Omental fat pad (tissue), 4 donors: ENCODE measurements around the gene SSH2. TPM values are rescaled to one million over a fixed set of nuclear protein-coding genes. Genes with fewer than 3 reads are reported as not detected.

Experiments used
- ATAC-seq: fragments of 150-250 bp; one replicate; pipeline ENCODE4 v1.9.1; 2016; ENCODE audit warnings: mild to moderate bottlenecking, moderate library complexity; ENCODE audit not compliant: low FRiP score
- DNase-seq: peaks from one replicate; pipeline ENCODE4 v3.0.0-alpha.2; 2019; ENCODE audit warnings: low spot score
- total RNA-seq, 4 donors: library from RNA; depleted of rRNA; stranded (reverse); fragments of >200 nt; gene quantifications; one replicate each; pipeline ENCODE4 v1.1.0, GENCODE V29; 2016
- TF ChIP-seq, protein P1 (sequence below), 3 donors: fragments of 450-650 bp; IDR thresholded peaks; one replicate each; pipeline ENCODE4 v1.5.1; 2016 to 2017; ENCODE audit warnings: antibody characterized with exemption in 3 of 3, mild to moderate bottlenecking in 3 of 3, moderate library complexity in 2 of 3

Gene SSH2
- total RNA-seq, 4 donors from 2014 or later: 25.1 to 88.0 (median 35.8) TPM

DNA sequence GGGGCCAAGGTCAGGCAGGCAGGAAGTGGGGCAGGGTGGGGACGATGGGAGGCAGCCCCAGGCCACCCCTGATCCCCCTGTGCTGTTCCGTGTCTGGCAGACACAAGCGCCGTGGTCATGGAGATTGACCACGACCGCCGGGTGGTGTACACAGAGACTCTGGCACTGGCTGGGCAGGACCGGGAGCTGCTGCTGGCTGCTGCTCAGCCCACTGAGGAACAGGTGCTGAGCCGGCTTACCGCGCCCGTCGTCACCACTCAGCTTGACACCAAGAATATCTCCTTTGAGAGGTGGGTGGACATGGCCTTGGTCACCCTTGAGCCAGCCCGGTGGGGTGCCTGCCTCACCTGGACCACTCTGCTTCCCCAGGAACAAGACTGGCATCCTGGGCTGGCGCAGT is 321.0 kb downstream of the SSH2 start:
- DNase-seq: no peak
- TF ChIP-seq, protein P1, sequence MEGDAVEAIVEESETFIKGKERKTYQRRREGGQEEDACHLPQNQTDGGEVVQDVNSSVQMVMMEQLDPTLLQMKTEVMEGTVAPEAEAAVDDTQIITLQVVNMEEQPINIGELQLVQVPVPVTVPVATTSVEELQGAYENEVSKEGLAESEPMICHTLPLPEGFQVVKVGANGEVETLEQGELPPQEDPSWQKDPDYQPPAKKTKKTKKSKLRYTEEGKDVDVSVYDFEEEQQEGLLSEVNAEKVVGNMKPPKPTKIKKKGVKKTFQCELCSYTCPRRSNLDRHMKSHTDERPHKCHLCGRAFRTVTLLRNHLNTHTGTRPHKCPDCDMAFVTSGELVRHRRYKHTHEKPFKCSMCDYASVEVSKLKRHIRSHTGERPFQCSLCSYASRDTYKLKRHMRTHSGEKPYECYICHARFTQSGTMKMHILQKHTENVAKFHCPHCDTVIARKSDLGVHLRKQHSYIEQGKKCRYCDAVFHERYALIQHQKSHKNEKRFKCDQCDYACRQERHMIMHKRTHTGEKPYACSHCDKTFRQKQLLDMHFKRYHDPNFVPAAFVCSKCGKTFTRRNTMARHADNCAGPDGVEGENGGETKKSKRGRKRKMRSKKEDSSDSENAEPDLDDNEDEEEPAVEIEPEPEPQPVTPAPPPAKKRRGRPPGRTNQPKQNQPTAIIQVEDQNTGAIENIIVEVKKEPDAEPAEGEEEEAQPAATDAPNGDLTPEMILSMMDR (IDR thresholded peaks at IDR 0.05): no peak
- no peak for ATAC-seq

DNA sequence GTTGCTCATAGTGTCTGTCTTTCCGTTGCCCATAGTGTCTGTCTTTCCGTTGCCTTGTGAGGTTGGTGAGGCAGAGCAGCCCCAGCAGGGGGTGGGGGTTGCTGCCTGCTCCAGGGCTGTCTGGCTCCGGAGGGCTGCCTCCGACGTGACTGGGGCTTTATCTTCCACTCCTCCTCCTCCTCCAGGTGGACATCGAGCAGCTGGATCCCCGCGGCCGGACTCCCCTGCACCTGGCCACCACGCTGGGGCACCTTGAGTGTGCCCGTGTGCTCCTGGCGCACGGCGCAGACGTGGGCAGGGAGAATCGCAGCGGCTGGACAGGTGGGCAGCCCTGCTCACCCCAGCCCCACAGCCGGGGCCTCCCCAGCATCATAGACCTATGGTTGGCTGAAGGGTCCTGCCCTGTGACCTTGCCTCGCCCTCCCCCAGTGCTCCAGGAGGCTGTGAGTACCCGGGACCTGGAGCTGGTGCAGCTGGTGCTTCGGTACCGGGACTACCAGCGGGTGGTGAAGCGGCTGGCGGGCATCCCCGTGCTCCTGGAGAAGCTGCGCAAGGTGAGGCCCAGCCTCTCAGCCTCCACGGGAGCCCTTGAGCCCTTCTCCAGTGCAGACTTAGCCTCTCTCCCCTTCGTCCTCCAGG is 322.4 kb downstream of the SSH2 start:
- DNase-seq (no peak), ATAC-seq (no peak)
- TF ChIP-seq, protein P1 (IDR thresholded peaks at IDR 0.05): no peak

GRCh38 chr17:29603109-29603674 is 326.8 kb downstream of the SSH2 start:
- TF ChIP-seq, protein P1 (IDR thresholded peaks at IDR 0.05): no peak
- ATAC-seq: no peak
- DNase-seq: no peak

GRCh38 chr17:29597361-29598172 is 332.5 kb downstream of the SSH2 start:
- no peak for DNase-seq
- TF ChIP-seq, protein P1 (IDR thresholded peaks at IDR 0.05): no peak

DNA sequence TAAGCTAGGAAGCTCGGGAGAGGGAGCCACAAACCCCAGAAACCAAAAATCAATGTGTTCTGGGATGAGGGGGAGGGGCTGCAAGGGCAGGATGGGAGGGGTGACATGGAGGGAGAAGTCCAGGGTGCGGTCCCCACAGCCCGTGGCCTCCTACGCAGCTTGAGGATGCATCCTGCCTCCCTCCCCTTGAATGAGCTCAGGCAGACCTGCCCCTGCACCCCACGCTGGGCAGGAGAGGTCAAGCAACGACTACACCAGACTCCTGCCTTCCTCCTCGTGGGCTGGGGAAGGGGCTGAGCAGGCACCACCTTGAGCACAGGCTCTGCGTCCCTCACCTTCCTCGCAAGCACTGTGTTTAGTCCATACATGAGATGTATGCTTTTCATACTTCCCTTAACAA is 333.2 kb downstream of the SSH2 start:
- TF ChIP-seq, protein P1 (IDR thresholded peaks at IDR 0.05): no peak
- no peak for DNase-seq
- no peak for ATAC-seq

More at GRCh38 chr17:29597361-29598172, 332.5 kb downstream of the SSH2 start:
- no peak for ATAC-seq

GRCh38 chr17:29595943-29596774 is 333.9 kb downstream of the SSH2 start:
- no peak for ATAC-seq
- DNase-seq: no peak
- TF ChIP-seq, protein P1 (IDR thresholded peaks at IDR 0.05): no peak
